B cell (primary cell): ENCODE results near the gene USP20. TPM values are rescaled to one million over a fixed set of nuclear protein-coding genes. Genes with fewer than 3 reads are reported as not detected.
"Not testable (repeated sequence)": the region's sequence is repeated elsewhere in the genome, so short reads cannot be mapped to it uniquely, and the experiment has no call there.

Experiments
- ATAC-seq: fragments of 200-7000 bp; cut with Tn5 transposase; one replicate; pipeline ENCODE4 v1.10.0; 2021; ENCODE audit warnings: low read depth, mild to moderate bottlenecking, moderate number of reproducible peaks, moderate library complexity
- CTCF ChIA-PET: fragments of 350-600 bp; sonication (Branson Sonifier 250); formaldehyde crosslinking; loops from one replicate; lab custom pipeline; 2021; ENCODE audit warnings: antibody characterized with exemption, inconsistent platforms; lab: Charles Lee
- POLR2A ChIA-PET: fragments of 350-600 bp; sonication (Branson Sonifier 250); formaldehyde crosslinking; loops from one replicate; lab custom pipeline; 2021; ENCODE audit warnings: antibody characterized with exemption; lab: Charles Lee
- DNase-seq: peaks from one replicate; pipeline ENCODE4 v3.0.0; 2013
- H2AFZ ChIP-seq: 2 replicates; pipeline ENCODE4 v1.6.1; 2012; ENCODE audit warnings: mild to moderate bottlenecking, low read depth, low read length; ENCODE audit not compliant: insufficient read depth, poor library complexity, severe bottlenecking
- H3K27ac ChIP-seq, 2 donors: 1 replicate in 1 of 2; 2 replicates in 1 of 2; pipeline ENCODE4 v1.5.1; 2012 to 2013; ENCODE audit warnings: low read length in 2 of 2, mild to moderate bottlenecking in 2 of 2, moderate library complexity in 1 of 2
- H3K27me3 ChIP-seq, 4 experiments: fragments of 200-600 bp in 1 of 4; sonication (generic) in 1 of 4; replicated peaks in 1 of 4; 1 replicate in 2 of 4; 2 replicates in 2 of 4; pipeline versions ENCODE4 v1.6.1 to v1.7.0; 2013 to 2016; ENCODE audit warnings: low read length in 3 of 4, mild to moderate bottlenecking in 2 of 4, mixed read lengths in 1 of 4, moderate library complexity in 1 of 4; ENCODE audit not compliant: insufficient read depth in 4 of 4, control insufficient read depth in 3 of 4; ENCODE audit errors: control extremely low read depth in 1 of 4
- H3K36me3 ChIP-seq, 2 experiments: replicated peaks in 1 of 2; 1 replicate in 1 of 2; 2 replicates in 1 of 2; pipeline versions ENCODE4 v1.6.1 to v1.7.1; 2013; ENCODE audit warnings: low read length in 1 of 2; ENCODE audit not compliant: insufficient read depth in 2 of 2, control insufficient read depth in 1 of 2; ENCODE audit errors: control extremely low read depth in 1 of 2, extremely low read depth in 1 of 2
- H3K4me1 ChIP-seq, 2 donors: fragments of 200-600 bp in 1 of 2; sonication (generic) in 1 of 2; 1 replicate in 1 of 2; 2 replicates in 1 of 2; pipeline versions ENCODE4 v1.5.1 to v1.6.1; 2013 to 2017; ENCODE audit warnings: low read length in 2 of 2; ENCODE audit not compliant: control insufficient read depth in 2 of 2, insufficient read depth in 2 of 2
- H3K4me2 ChIP-seq: replicated peaks from 2 replicates; pipeline ENCODE3; 2012; ENCODE audit warnings: mild to moderate bottlenecking, low read depth, low read length; ENCODE audit not compliant: poor library complexity, severe bottlenecking
- H3K4me3 ChIP-seq, 5 experiments: fragments of 200-600 bp in 1 of 5; sonication (generic) in 1 of 5; 1 replicate in 3 of 5; 2 replicates in 2 of 5; pipeline versions ENCODE4 v1.5.1 to v1.7.0; 2011 to 2016; ENCODE audit warnings: low read length in 4 of 5, mild to moderate bottlenecking in 4 of 5, low read depth in 2 of 5, control low read depth in 1 of 5, moderate library complexity in 1 of 5; ENCODE audit not compliant: insufficient read depth in 1 of 5; ENCODE audit errors: control extremely low read depth in 1 of 5, extremely low read depth in 1 of 5
- H3K79me2 ChIP-seq: fragments of 200-600 bp; sonication (generic); one replicate; pipeline ENCODE4 v1.6.0; 2016; ENCODE audit warnings: low read length; ENCODE audit not compliant: control insufficient read depth, insufficient read depth
- H3K9ac ChIP-seq: fragments of 200-600 bp; sonication (generic); 2 replicates; pipeline ENCODE4 v1.6.1; 2017; ENCODE audit warnings: mild to moderate bottlenecking, low read length, moderate library complexity
- H3K9me3 ChIP-seq, 3 donors: one replicate each; pipeline versions ENCODE4 v1.6.1 to v1.7.1; 2013; ENCODE audit warnings: low read length in 2 of 3; ENCODE audit not compliant: control insufficient read depth in 2 of 3, insufficient read depth in 1 of 3; ENCODE audit errors: control extremely low read depth in 1 of 3
- H4K20me1 ChIP-seq: 2 replicates; pipeline ENCODE4 v1.6.0; 2012; ENCODE audit warnings: mild to moderate bottlenecking, low read length; ENCODE audit not compliant: insufficient read depth, control insufficient read depth, poor library complexity, severe bottlenecking
- H3K27ac Mint-ChIP-seq: one replicate; pipeline ENCODE4 v1.8.0; 2021; ENCODE audit warnings: mixed read lengths
- H3K27me3 Mint-ChIP-seq: one replicate; pipeline ENCODE4 v1.8.0; 2021; ENCODE audit warnings: mixed read lengths
- H3K4me1 Mint-ChIP-seq: one replicate; pipeline ENCODE4 v1.8.0; 2021; ENCODE audit warnings: mixed read lengths
- H3K4me3 Mint-ChIP-seq: one replicate; pipeline ENCODE4 v1.8.0; 2021; ENCODE audit warnings: mixed read lengths
- H3K9me3 Mint-ChIP-seq: one replicate; pipeline ENCODE4 v1.8.0; 2022; ENCODE audit warnings: mixed read lengths; ENCODE audit not compliant: insufficient read depth
- CTCF ChIP-seq: fragments of 200-600 bp; IDR thresholded peaks from one replicate; pipeline ENCODE4 v1.8.0; 2022; ENCODE audit warnings: antibody characterized with exemption, mild to moderate bottlenecking
- EZH2 ChIP-seq: IDR thresholded peaks from 2 replicates; pipeline ENCODE4 v1.6.1; 2012; ENCODE audit warnings: borderline replicate concordance, low read depth, mild to moderate bottlenecking, moderate library complexity, low read length; ENCODE audit not compliant: insufficient read depth, poor library complexity, severe bottlenecking
- WGBS: methylation state at CpG from one replicate; pipeline ENCODE4 v1.1.5; 2013; ENCODE audit warnings: missing lambda C conversion rate; ENCODE audit not compliant: insufficient coverage; 5-methylcytosine and 5-hydroxymethylcytosine counted together
- intact Hi-C: fragments of 100-400 bp; cut with micrococcal nuclease; formaldehyde crosslinking; loops from one replicate; pipeline ENCODE4 v1.10.0; 2022
- polyA plus RNA-seq: library from polyadenylated mRNA; depleted of rRNA; stranded (reverse); fragments of >200 nt; gene quantifications from 2 replicates; pipeline ENCODE4 v1.2.3, GENCODE V29; 2012
- total RNA-seq, 2 donors: library from RNA; stranded (reverse); fragments of 120-200 nt in 1 of 2; gene quantifications; 1 replicate in 1 of 2; 2 replicates in 1 of 2; pipeline versions ENCODE4 v1.2.3 to v1.2.4, GENCODE V29; 2013 to 2022

Gene USP20
- total and polyA plus RNA-seq, 2 donors (not counting 1 experiment from before 2014, with no cell fraction given), result 49.5 to 72.6 TPM

- H3K4me2 ChIP-seq, result no peak overlapping the region
- peaks cover 24% of the 10 kb centered on the region for H3K27me3 Mint-ChIP-seq
- no peaks in the 10 kb centered on the region for H3K9me3 ChIP-seq
- H3K27me3 ChIP-seq, result peaks cover 0 to 13% (median 0%) of the 10 kb centered on the region in 4 experiments
- TF ChIP-seq EZH2 (no peak), CTCF (no peak)
- no peaks in the 10 kb centered on the region for H4K20me1 ChIP-seq
- DNase-seq (no peak), ATAC-seq (no peak)
- H3K27ac Mint-ChIP-seq, result no peak overlapping the region
- intact Hi-C loops, result no loop called here
- no peak overlapping the region for H3K9ac ChIP-seq
- H3K27ac ChIP-seq, result no peak overlapping the region
- no peak overlapping the region for H2AFZ ChIP-seq
- no peaks in the 10 kb centered on the region for H3K9me3 Mint-ChIP-seq
- ChIA-PET POLR2A (no interaction called here), CTCF (interaction anchor here (0.6 to 6.3 kb wide), 6 partner anchors 48 to 899 kb away, joined by 3 to 67 read pairs (median 4); partner anchors contain the start of gene NTMT1)
- 92% methylated on average over 10 of the region's 10 CpGs for WGBS
- H3K4me1 ChIP-seq, result peaks cover 0 to 6% of the 10 kb centered on the region in 2 donors
- H3K4me3 ChIP-seq, result no peak overlapping the region
- no peaks in the 10 kb centered on the region for H3K4me1 Mint-ChIP-seq
- H3K4me3 Mint-ChIP-seq, result no peak overlapping the region
- H3K79me2 ChIP-seq, result no peaks in the 10 kb centered on the region
- H3K36me3 ChIP-seq, result no peaks in the 10 kb centered on the region
Measured at GRCh38 chr9:129786481-129786880, 48.8 kb upstream of the USP20 start.

GRCh38 chr9:129794549-129794948, 40.7 kb upstream of the USP20 start:
- Histone ChIP-seq H2AFZ (no peak overlapping the region), H3K4me3 (no peak overlapping the region), H4K20me1 (no peaks in the 10 kb centered on the region), H3K9ac (no peak overlapping the region), H3K4me2 (no peak overlapping the region), H3K36me3 (no peaks in the 10 kb centered on the region), H3K27me3 (peaks cover 0 to 10% (median 0%) of the 10 kb centered on the region in 4 experiments), H3K79me2 (no peaks in the 10 kb centered on the region), H3K4me1 (peaks cover 0 to 6% of the 10 kb centered on the region in 2 donors), H3K9me3 (no peaks in the 10 kb centered on the region), H3K27ac (no peak overlapping the region)
- Mint-ChIP-seq H3K4me3 (no peak overlapping the region), H3K27me3 (peaks cover 10% of the 10 kb centered on the region), H3K4me1 (no peaks in the 10 kb centered on the region), H3K27ac (no peak overlapping the region), H3K9me3 (no peaks in the 10 kb centered on the region)
- CTCF ChIA-PET, result interaction anchor here (1.9 kb wide), 1 partner anchor 663 kb away, joined by 6 read pairs; no protein-coding TSS in a partner anchor
- POLR2A ChIA-PET, result no interaction called here
- no peak for TF ChIP-seq CTCF
- TF ChIP-seq EZH2, result no peak
- intact Hi-C loops, result no loop called here
- no peak for ATAC-seq
- DNase-seq, result no peak
- 91% methylated on average over 8 of the region's 8 CpGs for WGBS

GRCh38 chr9:129796029-129796428, 39.2 kb upstream of the USP20 start:
- H3K9ac ChIP-seq, H3K4me2 ChIP-seq, H3K27me3 ChIP-seq, H3K27ac ChIP-seq, H3K4me3 Mint-ChIP-seq, H2AFZ ChIP-seq, DNase-seq, H3K4me1 ChIP-seq, H3K27ac Mint-ChIP-seq, H3K9me3 ChIP-seq, H3K27me3 Mint-ChIP-seq, H3K79me2 ChIP-seq, H3K4me3 ChIP-seq, H3K9me3 Mint-ChIP-seq, intact Hi-C loops, H3K36me3 ChIP-seq, ATAC-seq, POLR2A ChIA-PET, CTCF ChIA-PET, H3K4me1 Mint-ChIP-seq, H4K20me1 ChIP-seq: not testable (repeated sequence)
- 94% methylated on average over 1 of the region's 2 CpGs for WGBS
